HG02870 (cell line): Measurements from ENCODE around the gene SYNC.
"Not testable (repeated sequence)": the region's sequence is repeated elsewhere in the genome, so short reads cannot be mapped to it uniquely, and the experiment has no call there.

ENCODE experiments used
- ATAC-seq: cut with Tn5 transposase; IDR thresholded peaks from one replicate; pipeline ENCODE4 v1.9.1; 2021; ENCODE audit warnings: mild to moderate bottlenecking, moderate library complexity; ENCODE audit not compliant: unreplicated experiment

SYNC gene

GRCh38 chr1:32724678-32725614 lies 22.4 kb upstream of the SYNC start:
- ATAC-seq: no peak

GRCh38 chr1:32719681-32720275 lies 17.2 kb upstream of the SYNC start:
- no peak for ATAC-seq

- ATAC-seq: no peak
Measured at GRCh38 chr1:32718527-32718926, 16.0 kb upstream of the SYNC start.

- ATAC-seq: no peak
Measured at GRCh38 chr1:32718036-32718435, 15.5 kb upstream of the SYNC start.

GRCh38 chr1:32717503-32717902 lies 14.9 kb upstream of the SYNC start:
- ATAC-seq: no peak

- no peak for ATAC-seq
Measured at GRCh38 chr1:32716312-32717148, 14.0 kb upstream of the SYNC start.

- ATAC-seq: no peak
Measured at GRCh38 chr1:32715901-32716311, 13.3 kb upstream of the SYNC start.

- ATAC-seq: no peak
Measured at GRCh38 chr1:32714277-32714676, 11.7 kb upstream of the SYNC start.

GRCh38 chr1:32713081-32713480 lies 10.5 kb upstream of the SYNC start:
- ATAC-seq: no peak

GRCh38 chr1:32711221-32711620 lies 8.7 kb upstream of the SYNC start:
- ATAC-seq: not testable (repeated sequence)

GRCh38 chr1:32709476-32709875 lies 6.9 kb upstream of the SYNC start:
- no peak for ATAC-seq

GRCh38 chr1:32709075-32709474 lies 6.5 kb upstream of the SYNC start:
- no peak for ATAC-seq

GRCh38 chr1:32706491-32706890 lies 3.9 kb upstream of the SYNC start:
- ATAC-seq: no peak

- no peak for ATAC-seq
Measured at GRCh38 chr1:32705516-32705915, 2.9 kb upstream of the SYNC start.

- no peak for ATAC-seq
Measured at GRCh38 chr1:32703479-32704291, 1.1 kb upstream of the SYNC start.

GRCh38 chr1:32701951-32702598 lies 495 bp downstream of the SYNC start:
- no peak for ATAC-seq

GRCh38 chr1:32701421-32701911 lies 1.1 kb downstream of the SYNC start:
- no peak for ATAC-seq

GRCh38 chr1:32696996-32697395 lies 5.6 kb downstream of the SYNC start:
- ATAC-seq: not testable (repeated sequence)

GRCh38 chr1:32696041-32696440 lies 6.5 kb downstream of the SYNC start:
- no peak for ATAC-seq
